Thyroid gland (tissue), 4 donors: ENCODE measurements around the gene VENTX. TPM values are rescaled to one million over a fixed set of nuclear protein-coding genes. Genes with fewer than 3 reads are reported as not detected.

Experiments used
- DNase-seq, 2 donors: peaks; one replicate each; pipeline ENCODE4 v3.0.0-alpha.2; 2019
- H3K27ac ChIP-seq, 3 donors: fragments of 200-600 bp; sonication (generic); 1 replicate in 2 of 3; 2 replicates in 1 of 3; pipeline ENCODE4 v1.5.1; 2016 to 2019; ENCODE audit warnings: mild to moderate bottlenecking in 1 of 3, moderate library complexity in 1 of 3
- H3K27me3 ChIP-seq: fragments of 200-600 bp; sonication (generic); one replicate; pipeline ENCODE4 v1.5.1; 2019
- H3K36me3 ChIP-seq, 2 donors: fragments of 200-600 bp; sonication (generic); one replicate each; pipeline ENCODE4 v1.5.1; 2016 to 2019
- H3K4me1 ChIP-seq, 2 donors: fragments of 200-600 bp; sonication (generic); one replicate each; pipeline ENCODE4 v1.5.1; 2017 to 2019
- H3K4me3 ChIP-seq, 3 donors: fragments of 200-600 bp; sonication (generic); replicated peaks in 1 of 3; 1 replicate in 2 of 3; 2 replicates in 1 of 3; pipeline ENCODE4 v1.5.1; 2016; ENCODE audit warnings: mild to moderate bottlenecking in 1 of 3
- H3K9me3 ChIP-seq: fragments of 200-600 bp; sonication (generic); one replicate; pipeline ENCODE4 v1.5.1; 2017
- CTCF ChIP-seq, 6 experiments: fragments of 200-600 bp in 3 of 6; fragments of 450-650 bp in 3 of 6; sonication (generic) in 3 of 6; IDR thresholded peaks; one replicate each; pipeline ENCODE4 v1.5.1; 2016 to 2019; ENCODE audit warnings: antibody characterized with exemption in 6 of 6, mild to moderate bottlenecking in 2 of 6, inconsistent platforms in 1 of 6, moderate library complexity in 1 of 6
- POLR2A ChIP-seq, 2 donors: fragments of 450-650 bp; IDR thresholded peaks; one replicate each; pipeline ENCODE4 v1.6.1; 2017; ENCODE audit warnings: antibody characterized with exemption in 2 of 2, mild to moderate bottlenecking in 2 of 2, moderate library complexity in 1 of 2
- WGBS, 2 donors: methylation state at CpG; one replicate each; pipeline ENCODE4 v1.1.5; 2017; 5-methylcytosine and 5-hydroxymethylcytosine counted together
- intact Hi-C: fragments of 100-400 bp; cut with DNase I; formaldehyde crosslinking; loops from one replicate; pipeline ENCODE4 v1.15.1; 2023
- total RNA-seq, 4 donors: library from RNA; depleted of rRNA; stranded (reverse); fragments of >200 nt; gene quantifications; one replicate each; pipeline ENCODE4 v1.2.3, GENCODE V29; 2016

Gene VENTX
- total RNA-seq, 4 donors from 2014 or later, result 0.40 to 1.3 (median 0.63) TPM; not detected in 1

GRCh38 chr10:133239990-133240389 lies 2.3 kb downstream of the VENTX start:
- 77% methylated on average over 11 to 12 of the region's 15 CpGs for WGBS, 2 donors
- Histone ChIP-seq H3K27ac (no peak overlapping the region), H3K4me1 (peaks cover 23 to 34% of the 10 kb centered on the region in 2 donors), H3K27me3 (peaks cover 27% of the 10 kb centered on the region), H3K36me3 (no peaks in the 10 kb centered on the region), H3K9me3 (no peaks in the 10 kb centered on the region), H3K4me3 (no peak overlapping the region)
- no peak for DNase-seq
- intact Hi-C loops, result no loop called here
- no peak for TF ChIP-seq POLR2A (IDR thresholded peaks at IDR 0.05)
- TF ChIP-seq CTCF (IDR thresholded peaks at IDR 0.05), result no peak

- H3K36me3 ChIP-seq, result no peaks in the 10 kb centered on the region
- H3K27me3 ChIP-seq, result peaks cover 12% of the 10 kb centered on the region
- no peak overlapping the region for H3K27ac ChIP-seq
- TF ChIP-seq CTCF (IDR thresholded peaks at IDR 0.05) (no peak), POLR2A (IDR thresholded peaks at IDR 0.05) (no peak)
- no peaks in the 10 kb centered on the region for H3K9me3 ChIP-seq
- DNase-seq, result no peak
- no peak overlapping the region for H3K4me3 ChIP-seq
- peaks cover 16 to 25% of the 10 kb centered on the region in 2 donors for H3K4me1 ChIP-seq
- intact Hi-C loops, result no loop called here
- WGBS, 2 donors, result 51 to 66% methylated on average over 19 to 25 of the region's 25 CpGs
Measured at GRCh38 chr10:133241501-133242205, 4.0 kb downstream of the VENTX start.

GRCh38 chr10:133242611-133243356 lies 5.1 kb downstream of the VENTX start:
- intact Hi-C loops, result no loop called here
- WGBS, 2 donors, result 85 to 91% methylated on average over 14 to 27 of the region's 27 CpGs
- peaks cover under 1% of the 10 kb centered on the region for H3K27me3 ChIP-seq
- H3K9me3 ChIP-seq, result no peaks in the 10 kb centered on the region
- H3K4me1 ChIP-seq, result peaks cover 8 to 14% of the 10 kb centered on the region in 2 donors
- DNase-seq, result no peak
- H3K36me3 ChIP-seq, result no peaks in the 10 kb centered on the region
- no peak overlapping the region for H3K27ac ChIP-seq
- no peak overlapping the region for H3K4me3 ChIP-seq
- TF ChIP-seq POLR2A (IDR thresholded peaks at IDR 0.05) (no peak), CTCF (IDR thresholded peaks at IDR 0.05) (no peak)

GRCh38 chr10:133243593-133243992 lies 5.9 kb downstream of the VENTX start:
- 74 to 88% methylated on average over 10 to 14 of the region's 14 CpGs for WGBS, 2 donors
- TF ChIP-seq POLR2A (IDR thresholded peaks at IDR 0.05) (no peak), CTCF (IDR thresholded peaks at IDR 0.05) (no peak)

More at GRCh38 chr10:133243593-133243992, 5.9 kb downstream of the VENTX start:
- no peak overlapping the region for H3K4me3 ChIP-seq
- H3K9me3 ChIP-seq, result no peaks in the 10 kb centered on the region
- no peak for DNase-seq
- intact Hi-C loops, result no loop called here
- peaks cover 8 to 12% of the 10 kb centered on the region in 2 donors for H3K4me1 ChIP-seq
- H3K36me3 ChIP-seq, result no peaks in the 10 kb centered on the region
- no peak overlapping the region for H3K27ac ChIP-seq
- no peaks in the 10 kb centered on the region for H3K27me3 ChIP-seq
